ENCODE data around the gene ZNF134.

ZNF134 gene

GRCh38 chr19:57613941-57614743 lies at the start of gene ZNF134:
TSS of gene ZNF134 (plus strand) at chr19:57614242. CDS start at chr19:57619469, 5,227 bp downstream.
- DNase-seq: peak; percentile 90

- peak; percentile 25 for DNase-seq
Measured at GRCh38 chr19:57566396-57567265, 47.4 kb upstream of the ZNF134 start.

GRCh38 chr19:57570707-57571106 lies 43.3 kb upstream of the ZNF134 start:
- DNase-seq: no peak

GRCh38 chr19:57572415-57572947 lies 41.6 kb upstream of the ZNF134 start:
- DNase-seq: no peak

- no peak for DNase-seq
Measured at GRCh38 chr19:57576661-57577060, 37.4 kb upstream of the ZNF134 start.

- DNase-seq: peak; percentile 93
Measured at GRCh38 chr19:57578487-57579205, 35.4 kb upstream of the ZNF134 start, which contains the start of gene ZNF416. TSS of gene ZNF416 (minus strand) at chr19:57578911. CDS start at chr19:57578704, 207 bp downstream.

GRCh38 chr19:57583104-57583520 lies 30.9 kb upstream of the ZNF134 start:
- DNase-seq: no peak

GRCh38 chr19:57583521-57584416 lies 30.3 kb upstream of the ZNF134 start, which contains the start of gene ZIK1:
TSS of gene ZIK1 (plus strand) at chr19:57584145. CDS start at chr19:57584357, 212 bp downstream.
- peak; percentile 94 for DNase-seq

- no peak for DNase-seq
Measured at GRCh38 chr19:57587529-57587928, 26.5 kb upstream of the ZNF134 start.

- DNase-seq: no peak
Measured at GRCh38 chr19:57599377-57599760, 14.7 kb upstream of the ZNF134 start.

- DNase-seq: peak; percentile 86
Measured at GRCh38 chr19:57599761-57600383, 14.2 kb upstream of the ZNF134 start, which contains the start of gene ZNF530. TSS of gene ZNF530 (plus strand) at chr19:57599885. CDS start at chr19:57604346, 4,461 bp downstream.

GRCh38 chr19:57606931-57607330 lies 7.1 kb upstream of the ZNF134 start:
- no peak for DNase-seq

- no peak for DNase-seq
Measured at GRCh38 chr19:57611113-57611512, 2.9 kb upstream of the ZNF134 start.

- DNase-seq: no peak
Measured at GRCh38 chr19:57615346-57615745, 1.3 kb downstream of the ZNF134 start.

- DNase-seq: no peak
Measured at GRCh38 chr19:57620673-57621348, 6.8 kb downstream of the ZNF134 start.

GRCh38 chr19:57623091-57623490 lies 9.0 kb downstream of the ZNF134 start:
- no peak for DNase-seq

- peak; percentile 95 for DNase-seq
Measured at GRCh38 chr19:57632987-57633831, 19.2 kb downstream of the ZNF134 start, which contains the start of gene ZNF211. TSS of gene ZNF211 (plus strand) at chr19:57633168. CDS start at chr19:57633347, 179 bp downstream.

- no peak for DNase-seq
Measured at GRCh38 chr19:57633832-57634131, 19.7 kb downstream of the ZNF134 start.

GRCh38 chr19:57637379-57637778 lies 23.3 kb downstream of the ZNF134 start:
- no peak for DNase-seq
